AG09319 (cell line): ENCODE measurements around the gene NOX4.
"Not testable (repeated sequence)": the region's sequence is repeated elsewhere in the genome, so short reads cannot be mapped to it uniquely, and the experiment has no call there.

Source experiments
- DNase-seq: peaks from one replicate; pipeline ENCODE4 v3.0.0-alpha.2; 2010; ENCODE audit warnings: low read depth; ENCODE audit errors: extremely low read depth
- TF ChIP-seq, protein P1 (sequence below): IDR thresholded peaks from 2 replicates; pipeline ENCODE4 v1.5.1; 2011; ENCODE audit warnings: low read depth, mild to moderate bottlenecking, inconsistent platforms, low read length, moderate library complexity

NOX4 gene

DNA sequence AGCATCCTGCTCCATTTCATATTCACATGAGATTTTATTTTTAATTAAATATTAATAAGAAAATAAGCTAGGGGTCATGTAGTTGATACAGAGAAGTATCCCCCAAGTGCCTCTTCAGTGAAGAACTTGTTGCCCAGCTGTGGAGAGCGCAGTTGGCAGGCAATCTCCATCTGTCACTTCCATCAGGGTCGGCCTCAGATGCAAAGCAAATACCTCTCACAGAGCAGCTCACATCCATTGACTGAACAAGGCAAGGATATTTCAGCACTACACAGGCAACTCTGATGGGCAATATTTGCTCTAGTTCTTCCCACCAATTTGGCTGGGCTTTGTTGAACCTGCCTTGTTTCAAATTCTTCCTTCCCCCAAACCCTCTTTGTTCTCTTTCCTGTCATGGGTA is 129.4 kb downstream of the NOX4 start:
- no peak for DNase-seq
- TF ChIP-seq, protein P1, sequence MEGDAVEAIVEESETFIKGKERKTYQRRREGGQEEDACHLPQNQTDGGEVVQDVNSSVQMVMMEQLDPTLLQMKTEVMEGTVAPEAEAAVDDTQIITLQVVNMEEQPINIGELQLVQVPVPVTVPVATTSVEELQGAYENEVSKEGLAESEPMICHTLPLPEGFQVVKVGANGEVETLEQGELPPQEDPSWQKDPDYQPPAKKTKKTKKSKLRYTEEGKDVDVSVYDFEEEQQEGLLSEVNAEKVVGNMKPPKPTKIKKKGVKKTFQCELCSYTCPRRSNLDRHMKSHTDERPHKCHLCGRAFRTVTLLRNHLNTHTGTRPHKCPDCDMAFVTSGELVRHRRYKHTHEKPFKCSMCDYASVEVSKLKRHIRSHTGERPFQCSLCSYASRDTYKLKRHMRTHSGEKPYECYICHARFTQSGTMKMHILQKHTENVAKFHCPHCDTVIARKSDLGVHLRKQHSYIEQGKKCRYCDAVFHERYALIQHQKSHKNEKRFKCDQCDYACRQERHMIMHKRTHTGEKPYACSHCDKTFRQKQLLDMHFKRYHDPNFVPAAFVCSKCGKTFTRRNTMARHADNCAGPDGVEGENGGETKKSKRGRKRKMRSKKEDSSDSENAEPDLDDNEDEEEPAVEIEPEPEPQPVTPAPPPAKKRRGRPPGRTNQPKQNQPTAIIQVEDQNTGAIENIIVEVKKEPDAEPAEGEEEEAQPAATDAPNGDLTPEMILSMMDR: no peak

DNA sequence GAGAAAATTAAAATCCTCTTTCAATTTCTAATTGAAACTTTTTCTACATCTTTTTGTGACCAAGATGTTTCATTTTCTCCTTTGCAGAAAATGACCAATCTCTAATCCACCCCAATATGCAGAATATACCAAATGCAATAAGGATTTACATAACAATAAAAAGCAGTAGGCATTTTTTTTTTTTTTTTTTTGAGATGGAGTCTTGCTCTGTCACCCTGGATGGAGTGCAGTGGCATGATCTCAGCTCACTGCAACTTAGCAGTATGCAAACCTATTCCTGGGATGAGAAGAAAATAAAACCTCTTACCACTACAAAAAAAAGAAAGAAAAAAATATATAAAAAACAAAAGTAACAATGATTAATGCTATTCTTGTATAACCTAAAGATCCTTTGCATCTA is 132.0 kb downstream of the NOX4 start:
- DNase-seq: not testable (repeated sequence)

DNA sequence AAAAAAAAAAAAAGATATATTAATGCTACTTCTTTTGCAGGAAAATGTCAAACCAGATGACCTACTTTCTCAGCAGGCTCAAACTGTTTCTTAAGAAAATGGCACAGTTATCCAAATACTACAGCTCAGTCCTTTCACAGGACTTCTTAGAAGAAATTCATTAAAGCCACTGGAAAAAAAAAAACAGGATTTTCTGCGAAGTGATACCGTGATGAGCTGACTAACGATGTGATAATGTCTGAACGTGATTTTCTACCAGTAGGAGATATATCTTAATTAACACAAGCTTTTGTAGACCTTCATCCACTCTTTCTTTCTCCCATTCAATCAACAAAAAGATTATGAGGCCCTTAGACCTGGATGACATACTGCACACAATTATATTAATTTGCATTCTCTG is 132.4 kb downstream of the NOX4 start:
- DNase-seq: no peak
- TF ChIP-seq, protein P1: no peak

DNA sequence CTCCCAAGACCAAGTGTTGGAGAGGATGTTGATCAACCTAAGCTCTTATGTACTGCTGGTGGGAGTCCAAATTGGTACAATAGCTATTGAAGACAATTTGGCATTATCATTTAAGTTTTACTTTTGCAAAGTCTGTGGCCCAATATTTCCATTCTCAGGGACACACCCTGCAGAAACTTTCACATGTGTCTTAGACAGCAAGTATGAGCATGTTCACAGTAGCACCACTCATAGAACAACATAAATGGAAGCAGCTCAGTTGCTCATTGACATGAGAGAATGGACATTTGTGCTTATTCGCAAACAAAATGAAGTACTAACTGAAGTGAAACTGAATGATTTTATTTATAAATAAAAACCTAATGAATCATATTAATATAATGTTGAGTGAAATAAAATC is 135.5 kb downstream of the NOX4 start:
- TF ChIP-seq, protein P1: no peak
- no peak for DNase-seq

DNA sequence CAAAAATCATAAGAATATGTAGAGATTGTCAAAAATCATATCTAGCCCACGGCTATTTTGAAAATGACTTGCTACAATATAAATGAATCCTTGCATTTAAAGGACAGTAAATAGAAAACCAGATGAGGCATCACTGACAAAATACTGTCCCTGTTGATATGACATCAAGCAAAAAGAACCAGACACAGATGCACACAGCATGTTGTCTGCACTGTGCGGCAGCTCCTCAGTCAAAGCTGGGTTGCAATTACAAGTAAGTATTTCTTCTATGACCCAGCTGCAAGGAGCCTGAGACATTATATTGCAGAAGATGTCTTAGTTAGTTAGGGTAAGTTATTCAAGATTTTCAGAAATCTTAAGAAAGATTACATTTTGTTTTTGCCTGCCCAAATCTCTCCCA is 136.7 kb downstream of the NOX4 start:
- DNase-seq: not testable (repeated sequence)

DNA sequence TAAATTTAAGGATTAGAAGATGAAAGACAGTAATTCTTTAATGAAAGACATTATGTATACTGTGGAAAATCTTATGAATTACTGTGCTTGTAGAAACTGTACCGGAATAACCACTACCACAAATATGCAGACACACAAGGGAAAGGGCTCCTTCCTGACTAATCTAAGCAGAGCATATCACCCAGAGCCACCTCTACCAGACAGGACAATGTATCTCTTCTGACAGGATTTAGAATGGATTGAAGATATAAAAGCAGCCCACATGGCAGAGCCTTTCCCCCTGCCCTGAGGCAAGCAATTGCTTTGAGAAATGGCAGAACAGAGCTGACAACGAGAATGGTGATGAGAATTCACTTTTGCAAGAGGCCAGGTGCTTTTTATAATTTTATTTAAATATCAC is 144.1 kb downstream of the NOX4 start:
- TF ChIP-seq, protein P1: no peak
- no peak for DNase-seq

DNA sequence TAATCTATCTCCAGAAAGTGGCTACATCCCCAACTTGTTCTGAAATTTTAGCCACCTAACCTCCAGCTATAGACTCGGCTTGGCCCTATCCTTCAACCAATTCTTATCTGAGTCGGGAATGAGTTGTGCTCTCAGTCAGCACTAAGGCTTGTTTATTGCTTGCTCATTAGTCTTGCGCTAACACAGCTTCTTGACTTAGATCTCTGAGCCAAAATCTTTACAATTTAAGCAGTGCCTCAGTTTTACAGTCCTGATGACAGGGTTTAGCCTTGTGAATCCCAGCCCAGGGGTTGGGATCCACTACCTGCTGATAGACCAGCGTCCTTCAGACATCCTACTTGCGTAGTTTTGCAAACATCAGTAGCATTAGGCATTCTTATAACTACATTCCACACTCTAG is 144.6 kb downstream of the NOX4 start:
- TF ChIP-seq, protein P1: no peak
- no peak for DNase-seq

DNA sequence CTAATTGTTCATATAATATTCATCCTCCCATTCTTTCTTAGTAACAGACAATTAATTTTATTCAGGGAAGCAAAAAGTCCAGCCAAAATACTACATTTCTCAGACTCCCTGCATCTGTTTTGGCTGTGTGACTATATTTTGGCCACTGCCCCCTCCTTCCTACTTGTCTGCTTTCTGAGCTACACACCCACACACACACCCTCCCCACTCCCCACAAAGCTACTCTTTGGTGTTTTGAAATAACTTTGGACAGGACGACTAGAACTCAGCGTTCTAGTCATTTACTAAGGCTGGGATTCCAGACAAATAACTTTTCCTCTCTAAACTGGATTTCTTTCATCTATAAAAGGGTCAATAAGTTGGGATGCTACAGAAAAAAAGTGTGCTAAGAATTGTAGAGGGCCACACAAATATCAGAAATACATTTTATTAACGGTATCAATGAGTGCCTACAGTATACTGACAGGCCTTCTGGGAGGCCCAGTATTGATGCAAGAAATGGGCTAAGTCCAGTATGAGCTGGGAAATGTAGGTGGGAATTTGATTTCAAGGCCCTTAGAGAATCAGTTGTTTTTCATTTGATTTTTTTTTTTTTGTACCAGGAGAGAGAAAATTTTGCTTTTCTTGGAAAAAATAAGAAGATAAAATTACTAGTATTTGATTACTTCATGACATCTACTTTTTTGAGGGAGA is 148.1 kb downstream of the NOX4 start:
- DNase-seq: not testable (repeated sequence)

DNA sequence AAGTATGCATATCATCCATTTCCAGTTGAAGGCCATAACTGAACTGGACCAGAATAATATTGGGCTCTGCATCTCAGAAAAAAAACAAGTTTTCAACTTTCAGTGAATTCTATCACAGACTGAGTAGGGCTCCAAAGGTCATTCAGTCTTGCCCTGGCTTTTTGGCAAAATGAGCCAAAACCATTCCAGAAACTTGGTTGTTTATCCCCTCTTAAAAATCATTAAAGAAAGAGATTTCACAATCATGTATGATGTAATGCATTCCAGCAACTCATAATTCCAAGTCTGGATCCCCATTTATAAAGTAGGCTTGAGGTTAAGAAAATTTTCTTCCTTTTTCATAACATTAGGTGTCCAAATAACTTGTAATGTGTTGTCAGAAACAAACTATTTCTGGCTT is 150.7 kb downstream of the NOX4 start:
- peak; percentile 2 for DNase-seq

DNA sequence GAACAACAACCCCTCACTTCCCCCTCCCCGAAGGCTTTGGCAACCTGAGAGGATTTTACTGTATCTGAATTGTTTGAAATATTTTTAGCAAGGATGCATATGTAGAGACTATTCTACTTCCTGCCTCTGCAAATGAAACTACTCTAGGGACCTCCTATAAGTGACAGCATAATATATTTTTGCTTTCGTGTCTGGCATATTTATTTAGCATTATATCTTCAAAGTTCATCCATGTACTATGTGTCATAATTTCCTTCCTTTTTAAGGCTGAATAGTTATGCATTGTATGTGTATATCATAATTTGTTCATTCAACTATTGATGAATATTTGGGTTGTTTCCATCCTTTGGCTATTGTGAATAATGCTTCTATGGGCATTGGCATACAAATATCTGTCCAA is 153.1 kb downstream of the NOX4 start:
- DNase-seq: not testable (repeated sequence)

DNA sequence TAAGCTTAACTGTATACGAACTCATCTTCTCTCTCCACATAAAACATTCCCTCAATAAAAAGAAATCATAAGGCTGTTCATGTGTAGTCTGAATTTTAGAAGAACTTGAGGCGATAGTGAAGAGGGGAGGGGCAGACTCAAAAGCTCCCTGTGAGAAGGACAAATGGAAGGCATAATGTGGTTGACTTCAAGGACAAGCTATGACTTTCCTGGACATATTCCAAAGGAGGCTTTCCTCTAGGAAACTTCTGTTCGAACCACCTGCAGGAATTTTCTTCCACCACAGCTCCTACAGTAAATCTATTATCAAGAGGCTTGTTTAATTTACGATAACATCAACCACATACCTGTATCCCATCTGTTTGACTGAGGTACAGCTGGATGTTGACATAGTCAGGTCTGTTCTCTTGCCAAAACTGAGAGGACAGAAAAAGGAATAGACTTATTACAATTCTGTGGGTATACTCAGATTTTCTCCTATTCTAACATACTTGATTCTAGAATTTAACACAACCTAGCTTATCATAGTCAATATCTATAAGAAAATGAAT is 154.0 kb downstream of the NOX4 start:
- not testable (repeated sequence) for DNase-seq
